Stimulated activated CD8-positive, alpha-beta memory T cell treated with anti-CD3 and anti-CD28 coated beads, Interleukin-4, amount 100 ng/mL, for 48 hours (primary cell): ENCODE results near the gene KDM6A.
"Not testable (repeated sequence)": the region's sequence is repeated elsewhere in the genome, so short reads cannot be mapped to it uniquely, and the experiment has no call there.

Experiments used
- DNase-seq: peaks from one replicate; pipeline ENCODE4 v3.0.0-alpha.2; 2020

KDM6A gene

GRCh38 chrX:44872821-44873414 lies at the start of gene KDM6A:
KDM6A (plus strand) TSS chrX:44873188; CDS start chrX:44873552, 364 bp downstream.
- DNase-seq = peak; percentile 94

- not testable (repeated sequence) for DNase-seq
Observed at GRCh38 chrX:44823193-44823592, 49.8 kb upstream of the KDM6A start.

GRCh38 chrX:44828008-44828605 lies 44.9 kb upstream of the KDM6A start:
- no peak for DNase-seq

GRCh38 chrX:44829832-44830231 lies 43.2 kb upstream of the KDM6A start:
- DNase-seq = no peak

- DNase-seq = no peak
Observed at GRCh38 chrX:44842550-44843317, 30.3 kb upstream of the KDM6A start.

- DNase-seq = no peak
Observed at GRCh38 chrX:44843318-44843702, 29.7 kb upstream of the KDM6A start.

- no peak for DNase-seq
Observed at GRCh38 chrX:44843753-44844152, 29.2 kb upstream of the KDM6A start, which contains the start of gene DUSP21. DUSP21 (plus strand) TSS chrX:44844021; CDS start chrX:44844133, 112 bp downstream.

- no peak for DNase-seq
Observed at GRCh38 chrX:44844204-44844603, 28.8 kb upstream of the KDM6A start.

GRCh38 chrX:44850891-44851290 lies 22.1 kb upstream of the KDM6A start:
- not testable (repeated sequence) for DNase-seq

- no peak for DNase-seq
Observed at GRCh38 chrX:44871114-44871645, 1.8 kb upstream of the KDM6A start.

GRCh38 chrX:44871931-44872820 lies 812 bp upstream of the KDM6A start:
- DNase-seq = peak; percentile 38

GRCh38 chrX:44873415-44874276 lies 658 bp downstream of the KDM6A start:
- DNase-seq = peak; percentile 47

GRCh38 chrX:44874420-44875184 lies 1.6 kb downstream of the KDM6A start:
- DNase-seq = peak; percentile 45

GRCh38 chrX:44875185-44875489 lies 2.1 kb downstream of the KDM6A start:
- no peak for DNase-seq

- DNase-seq = no peak
Observed at GRCh38 chrX:44876086-44876485, 3.1 kb downstream of the KDM6A start.

GRCh38 chrX:44876767-44877166 lies 3.8 kb downstream of the KDM6A start:
- no peak for DNase-seq

- no peak for DNase-seq
Observed at GRCh38 chrX:44878780-44879179, 5.8 kb downstream of the KDM6A start.

GRCh38 chrX:44881549-44881948 lies 8.6 kb downstream of the KDM6A start:
- no peak for DNase-seq

GRCh38 chrX:44882635-44883034 lies 9.6 kb downstream of the KDM6A start:
- DNase-seq = no peak

GRCh38 chrX:44884944-44885343 lies 12.0 kb downstream of the KDM6A start:
- DNase-seq = no peak

GRCh38 chrX:44889824-44890223 lies 16.8 kb downstream of the KDM6A start:
- DNase-seq = no peak
